Chondrocyte (in vitro differentiated cells): Measurements from ENCODE around the gene PSTPIP1. TPM values are rescaled to one million over a fixed set of nuclear protein-coding genes. Genes with fewer than 3 reads are reported as not detected.
A peak's percentile ranks its signal among the peaks of the same experiment; 100 is the strongest.

Source experiments
- DNase-seq: peaks from one replicate; pipeline ENCODE4 v3.0.0; 2021; ENCODE audit warnings: mixed read lengths, low spot score
- H3K27ac Mint-ChIP-seq: one replicate; pipeline ENCODE4 v1.8.0; 2021; ENCODE audit warnings: mild to moderate bottlenecking, moderate library complexity, mixed read lengths; ENCODE audit not compliant: unreplicated experiment
- H3K27me3 Mint-ChIP-seq: 2 replicates; pipeline ENCODE4 v1.8.0; 2021; ENCODE audit warnings: low read depth, mixed read lengths
- H3K36me3 Mint-ChIP-seq: 2 replicates; pipeline ENCODE4 v1.8.0; 2021; ENCODE audit warnings: low read depth, mixed read lengths
- H3K4me1 Mint-ChIP-seq: 2 replicates; pipeline ENCODE4 v1.8.0; 2021; ENCODE audit warnings: low read depth, mild to moderate bottlenecking, mixed read lengths
- H3K4me3 Mint-ChIP-seq: one replicate; pipeline ENCODE4 v1.8.0; 2021; ENCODE audit warnings: mild to moderate bottlenecking, moderate library complexity, mixed read lengths; ENCODE audit not compliant: unreplicated experiment
- H3K9me3 Mint-ChIP-seq: 2 replicates; pipeline ENCODE4 v1.8.0; 2021; ENCODE audit warnings: low read depth, mixed read lengths
- total RNA-seq: library from RNA; stranded (reverse); gene quantifications from 3 replicates; pipeline ENCODE4 v1.2.1, GENCODE V29; 2021
- TF ChIP-seq, protein P1 (sequence below): fragments of 200-600 bp; sonication (generic); IDR thresholded peaks from 2 replicates; pipeline ENCODE4 v1.5.0; 2021; ENCODE audit warnings: antibody characterized with exemption, mild to moderate bottlenecking, moderate library complexity

PSTPIP1 gene
- total RNA-seq, 1 donor from 2014 or later, result not detected

DNA sequence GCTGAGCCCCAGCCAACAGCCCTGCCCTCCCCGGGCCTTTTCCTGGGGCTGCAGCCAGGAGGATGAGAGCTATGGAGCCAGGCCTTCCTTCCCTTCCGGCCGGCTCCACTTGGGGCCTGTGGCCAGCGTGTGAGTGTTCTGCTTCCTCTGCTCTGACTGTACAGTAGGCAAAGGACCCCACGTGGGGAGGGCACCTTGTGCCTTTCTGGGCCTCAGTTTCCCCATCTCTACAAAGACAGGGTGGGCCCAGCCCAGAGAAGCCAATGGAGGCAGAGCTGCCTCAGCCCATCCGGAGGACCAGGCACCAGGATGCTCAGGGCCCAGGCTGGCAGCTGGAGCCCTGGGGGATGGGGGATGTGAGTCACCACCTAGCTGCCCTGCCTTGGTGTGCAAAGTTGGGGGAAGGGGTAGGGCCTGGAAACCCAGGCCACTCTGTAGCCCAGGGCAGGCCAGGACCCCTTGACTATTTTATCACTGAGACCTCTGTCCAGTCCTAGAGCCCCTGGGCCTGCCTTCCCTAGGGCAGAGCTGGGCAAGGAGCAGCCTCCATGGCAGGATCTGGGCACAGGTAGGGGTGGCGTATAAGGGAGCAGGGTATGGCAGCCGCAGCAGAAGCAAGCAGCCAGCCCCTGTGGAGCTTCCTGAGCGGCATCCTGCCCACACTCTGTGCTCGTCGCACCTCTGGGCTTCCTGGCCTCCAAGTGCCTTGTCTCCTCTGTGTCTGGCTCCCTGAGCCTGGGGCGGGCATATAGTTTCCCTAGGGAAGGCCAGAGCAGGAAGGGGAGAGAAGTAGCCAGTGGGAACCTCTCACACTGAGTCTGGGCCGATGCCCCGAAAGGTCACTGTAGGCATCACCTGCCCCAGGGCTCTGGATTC, 1.8 kb downstream of the PSTPIP1 start:
- Mint-ChIP-seq H3K4me1 (no peaks in the 10 kb centered on the region), H3K9me3 (no peaks in the 10 kb centered on the region), H3K27me3 (no peaks in the 10 kb centered on the region), H3K4me3 (no peak overlapping the region), H3K27ac (no peak overlapping the region), H3K36me3 (no peaks in the 10 kb centered on the region)
- DNase-seq, result peak; percentile 75
- TF ChIP-seq, protein P1, sequence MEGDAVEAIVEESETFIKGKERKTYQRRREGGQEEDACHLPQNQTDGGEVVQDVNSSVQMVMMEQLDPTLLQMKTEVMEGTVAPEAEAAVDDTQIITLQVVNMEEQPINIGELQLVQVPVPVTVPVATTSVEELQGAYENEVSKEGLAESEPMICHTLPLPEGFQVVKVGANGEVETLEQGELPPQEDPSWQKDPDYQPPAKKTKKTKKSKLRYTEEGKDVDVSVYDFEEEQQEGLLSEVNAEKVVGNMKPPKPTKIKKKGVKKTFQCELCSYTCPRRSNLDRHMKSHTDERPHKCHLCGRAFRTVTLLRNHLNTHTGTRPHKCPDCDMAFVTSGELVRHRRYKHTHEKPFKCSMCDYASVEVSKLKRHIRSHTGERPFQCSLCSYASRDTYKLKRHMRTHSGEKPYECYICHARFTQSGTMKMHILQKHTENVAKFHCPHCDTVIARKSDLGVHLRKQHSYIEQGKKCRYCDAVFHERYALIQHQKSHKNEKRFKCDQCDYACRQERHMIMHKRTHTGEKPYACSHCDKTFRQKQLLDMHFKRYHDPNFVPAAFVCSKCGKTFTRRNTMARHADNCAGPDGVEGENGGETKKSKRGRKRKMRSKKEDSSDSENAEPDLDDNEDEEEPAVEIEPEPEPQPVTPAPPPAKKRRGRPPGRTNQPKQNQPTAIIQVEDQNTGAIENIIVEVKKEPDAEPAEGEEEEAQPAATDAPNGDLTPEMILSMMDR, result no peak

- H3K9me3 Mint-ChIP-seq, result no peaks in the 10 kb centered on the region
- DNase-seq, result peak; percentile 27
- no peaks in the 10 kb centered on the region for H3K36me3 Mint-ChIP-seq
- TF ChIP-seq, protein P1, result no peak
- H3K27ac Mint-ChIP-seq, result no peak overlapping the region
- peaks cover 3% of the 10 kb centered on the region for H3K4me1 Mint-ChIP-seq
- no peaks in the 10 kb centered on the region for H3K27me3 Mint-ChIP-seq
- H3K4me3 Mint-ChIP-seq, result no peak overlapping the region
Measured at GRCh38 chr15:76998663-76999285, 3.8 kb downstream of the PSTPIP1 start.

- Mint-ChIP-seq H3K27ac (no peak overlapping the region), H3K27me3 (peaks cover 5% of the 10 kb centered on the region), H3K4me3 (no peak overlapping the region), H3K9me3 (no peaks in the 10 kb centered on the region), H3K4me1 (peaks cover 3% of the 10 kb centered on the region), H3K36me3 (peaks cover 3% of the 10 kb centered on the region)
- peak; percentile 62 for DNase-seq
- TF ChIP-seq, protein P1, result no peak
Measured at GRCh38 chr15:76999996-77000395, 5.1 kb downstream of the PSTPIP1 start.

- DNase-seq, result peak; percentile 51
- H3K4me3 Mint-ChIP-seq, result no peak overlapping the region
- no peak overlapping the region for H3K27ac Mint-ChIP-seq
- peaks cover 3% of the 10 kb centered on the region for H3K4me1 Mint-ChIP-seq
- TF ChIP-seq, protein P1, result no peak
- peaks cover 3% of the 10 kb centered on the region for H3K9me3 Mint-ChIP-seq
- H3K27me3 Mint-ChIP-seq, result peaks cover 9% of the 10 kb centered on the region
- H3K36me3 Mint-ChIP-seq, result peaks cover 3% of the 10 kb centered on the region
Measured at GRCh38 chr15:77001351-77001750, 6.4 kb downstream of the PSTPIP1 start.

GRCh38 chr15:77001966-77002365, 7.0 kb downstream of the PSTPIP1 start:
- TF ChIP-seq, protein P1, result no peak
- peaks cover 9% of the 10 kb centered on the region for H3K27me3 Mint-ChIP-seq
- peak; percentile 42 for DNase-seq
- H3K36me3 Mint-ChIP-seq, result peaks cover 3% of the 10 kb centered on the region
- H3K4me1 Mint-ChIP-seq, result peaks cover 3% of the 10 kb centered on the region
- no peak overlapping the region for H3K27ac Mint-ChIP-seq
- no peak overlapping the region for H3K4me3 Mint-ChIP-seq
- peaks cover 3% of the 10 kb centered on the region for H3K9me3 Mint-ChIP-seq
